HG02571 (cell line): ENCODE measurements around the gene HDLBP.
"Not testable (repeated sequence)": the region's sequence is repeated elsewhere in the genome, so short reads cannot be mapped to it uniquely, and the experiment has no call there.

Experiments
- ATAC-seq: cut with Tn5 transposase; IDR thresholded peaks from one replicate; pipeline ENCODE4 v1.9.1; 2021; ENCODE audit warnings: mild to moderate bottlenecking, moderate library complexity; ENCODE audit not compliant: unreplicated experiment

The HDLBP gene

GRCh38 chr2:241199897-241200821, 115.3 kb downstream of the HDLBP start:
- ATAC-seq, result no peak

GRCh38 chr2:241199286-241199685, 116.2 kb downstream of the HDLBP start:
- no peak for ATAC-seq

- ATAC-seq, result no peak
Measured at GRCh38 chr2:241198381-241199279, 116.8 kb downstream of the HDLBP start.

GRCh38 chr2:241197947-241198346, 117.5 kb downstream of the HDLBP start:
- no peak for ATAC-seq

GRCh38 chr2:241197246-241197645, 118.2 kb downstream of the HDLBP start:
- not testable (repeated sequence) for ATAC-seq

- no peak for ATAC-seq
Measured at GRCh38 chr2:241195506-241196130, 119.9 kb downstream of the HDLBP start.

GRCh38 chr2:241194811-241195210, 120.7 kb downstream of the HDLBP start:
- no peak for ATAC-seq

- no peak for ATAC-seq
Measured at GRCh38 chr2:241193271-241193670, 122.2 kb downstream of the HDLBP start.

GRCh38 chr2:241191081-241191480, 124.4 kb downstream of the HDLBP start:
- no peak for ATAC-seq

GRCh38 chr2:241190291-241190981, 125.0 kb downstream of the HDLBP start:
- no peak for ATAC-seq

- no peak for ATAC-seq
Measured at GRCh38 chr2:241189856-241190201, 125.6 kb downstream of the HDLBP start.

- ATAC-seq, result no peak
Measured at GRCh38 chr2:241189093-241189855, 126.2 kb downstream of the HDLBP start.

- no peak for ATAC-seq
Measured at GRCh38 chr2:241188361-241189092, 126.9 kb downstream of the HDLBP start, which contains the start of gene ANO7. Gene ANO7, plus strand, starts transcription at chr2:241188677. Its CDS starts 1,387 bp downstream, at chr2:241190064.

GRCh38 chr2:241187918-241188234, 127.6 kb downstream of the HDLBP start:
- no peak for ATAC-seq

- ATAC-seq, result no peak
Measured at GRCh38 chr2:241187101-241187917, 128.2 kb downstream of the HDLBP start.

GRCh38 chr2:241185961-241186360, 129.5 kb downstream of the HDLBP start:
- no peak for ATAC-seq

- no peak for ATAC-seq
Measured at GRCh38 chr2:241184901-241185300, 130.6 kb downstream of the HDLBP start.

- ATAC-seq, result no peak
Measured at GRCh38 chr2:241183221-241183620, 132.3 kb downstream of the HDLBP start.
